ES-I3 (cell line): ENCODE measurements around the gene TPM3.
"Not testable (repeated sequence)": the region's sequence is repeated elsewhere in the genome, so short reads cannot be mapped to it uniquely, and the experiment has no call there.

ENCODE experiments used
- H3K36me3 ChIP-seq: 2 replicates; pipeline ENCODE4 v1.6.1; 2013; ENCODE audit warnings: mild to moderate bottlenecking, low read length, control low read depth, moderate library complexity; ENCODE audit not compliant: insufficient read depth
- H3K4me1 ChIP-seq: 2 replicates; pipeline ENCODE4 v1.6.1; 2013; ENCODE audit warnings: mild to moderate bottlenecking, control low read depth, low read length; ENCODE audit not compliant: insufficient read depth
- H3K9ac ChIP-seq: 2 replicates; pipeline ENCODE4 v1.6.1; 2013; ENCODE audit warnings: low read depth, mild to moderate bottlenecking, low read length, moderate library complexity
- H3K9me3 ChIP-seq: 2 replicates; pipeline ENCODE4 v1.6.1; 2013; ENCODE audit warnings: mild to moderate bottlenecking, low read length, moderate library complexity; ENCODE audit not compliant: control insufficient read depth, insufficient read depth

TPM3 gene

GRCh38 chr1:154137888-154138287 lies 54.0 kb downstream of the TPM3 start:
- Histone ChIP-seq H3K4me1 (no peaks in the 10 kb centered on the region), H3K9me3 (no peaks in the 10 kb centered on the region), H3K9ac (no peak overlapping the region), H3K36me3 (no peaks in the 10 kb centered on the region)

- Histone ChIP-seq H3K9me3 (no peaks in the 10 kb centered on the region), H3K36me3 (no peaks in the 10 kb centered on the region), H3K4me1 (no peaks in the 10 kb centered on the region), H3K9ac (no peak overlapping the region)
Measured at GRCh38 chr1:154133256-154133655, 58.6 kb downstream of the TPM3 start.

DNA sequence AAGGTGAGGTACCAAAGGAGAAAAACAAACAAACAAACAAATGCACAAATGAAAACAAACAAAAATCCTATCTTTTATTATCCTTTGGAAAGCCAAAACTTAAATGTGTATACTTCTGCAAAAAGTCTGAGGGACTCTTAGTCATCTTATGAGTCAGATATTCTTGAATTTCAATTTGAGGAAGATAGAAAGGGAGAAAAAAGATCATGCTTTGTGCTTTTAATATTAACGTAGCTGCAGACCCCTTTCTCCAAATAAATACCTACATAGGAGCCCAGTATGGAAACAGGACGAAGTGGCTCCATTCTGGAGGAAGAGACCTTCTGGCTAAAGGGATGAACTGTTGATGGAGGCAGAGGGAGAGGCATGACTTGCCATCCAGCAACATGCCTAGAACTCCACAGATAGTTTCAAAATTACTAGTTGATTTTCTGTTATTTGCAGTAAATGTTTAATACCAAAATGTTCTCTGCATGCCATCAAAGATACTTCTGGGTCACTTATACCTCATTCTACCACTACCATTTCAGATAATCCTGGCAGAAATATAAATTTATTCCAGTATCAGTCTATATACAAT lies 62.4 kb downstream of the TPM3 start:
- Histone ChIP-seq H3K9me3 (no peaks in the 10 kb centered on the region), H3K9ac (no peak overlapping the region), H3K36me3 (no peaks in the 10 kb centered on the region), H3K4me1 (no peaks in the 10 kb centered on the region)

DNA sequence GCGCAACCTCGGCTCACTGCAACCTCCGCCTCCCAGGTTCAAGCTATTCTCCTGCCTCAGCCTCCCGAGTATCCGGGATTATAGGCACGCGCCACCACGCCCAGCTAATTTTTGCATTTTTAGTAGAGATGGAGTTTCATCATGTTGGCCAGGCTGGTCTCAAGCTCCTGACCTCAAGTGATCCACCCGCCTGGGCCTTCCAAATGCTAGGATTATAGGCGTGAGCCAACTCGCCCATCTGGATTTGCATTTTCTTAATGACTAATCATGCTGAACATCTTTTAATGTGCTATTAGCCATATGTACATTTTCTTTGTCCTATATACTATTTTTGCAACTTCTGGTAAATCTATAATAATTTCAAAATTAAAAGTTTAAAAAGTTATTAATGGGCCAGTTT lies 68.7 kb downstream of the TPM3 start:
- H3K36me3 ChIP-seq: not testable (repeated sequence)

GRCh38 chr1:154117642-154118041 lies 74.3 kb downstream of the TPM3 start:
- H3K9ac ChIP-seq: no peak overlapping the region
- H3K9me3 ChIP-seq: no peaks in the 10 kb centered on the region; the same call in 1 of the 2 replicates
- no peaks in the 10 kb centered on the region for H3K4me1 ChIP-seq
- H3K36me3 ChIP-seq: no peaks in the 10 kb centered on the region

More for the DNA sequence above, 68.7 kb downstream of the TPM3 start:
- H3K9ac ChIP-seq, H3K4me1 ChIP-seq, H3K9me3 ChIP-seq: not testable (repeated sequence)

GRCh38 chr1:154115180-154115579 lies 76.7 kb downstream of the TPM3 start:
- no peak overlapping the region for H3K9ac ChIP-seq
- no peaks in the 10 kb centered on the region for H3K36me3 ChIP-seq
- no peaks in the 10 kb centered on the region for H3K4me1 ChIP-seq
- H3K9me3 ChIP-seq: no peaks in the 10 kb centered on the region
